HCT116 (cell line): Measurements from ENCODE around the gene FAM13A. TPM values are rescaled to one million over a fixed set of nuclear protein-coding genes. Genes with fewer than 3 reads are reported as not detected.

Experiments used
- ATAC-seq: fragments of 200-7000 bp; cut with Tn5 transposase; 2 replicates; pipeline ENCODE4 v1.9.1; 2020; ENCODE audit warnings: mild to moderate bottlenecking, moderate library complexity
- BruUV-seq: library from RNA; stranded (reverse); fragments of 400-500 nt; replicated peaks from 2 replicates; lab custom pipeline; 2021; lab: Mats Ljungman, UMichigan
- CTCF ChIA-PET: fragments of 300-600 bp; sonication (Branson Sonifier 250); formaldehyde crosslinking; loops from one replicate; lab custom pipeline; 2021; ENCODE audit warnings: antibody characterized with exemption; lab: Charles Lee
- POLR2A ChIA-PET: fragments of 300-600, 350-600 bp; sonication (Branson Sonifier 250); formaldehyde crosslinking; loops from one replicate; lab custom pipeline; 2021; ENCODE audit warnings: antibody characterized with exemption; lab: Charles Lee
- RAD21 ChIA-PET, 2 experiments: fragments of 300-600 bp; sonication (Branson Sonifier 250); formaldehyde crosslinking; loops; one replicate each; lab custom pipeline; 2023; ENCODE audit warnings: low total read pairs in 2 of 2; ENCODE audit not compliant: uncharacterized antibody in 2 of 2, unreplicated experiment in 2 of 2, low non-redundant PET in 1 of 2; lab: Charles Lee
- DNase-seq: peaks from one replicate; pipeline ENCODE4 v3.0.0-alpha.2; 2010; ENCODE audit warnings: low read depth, low spot score
- H2AFZ ChIP-seq: fragments of 200-600 bp; shearing (Covaris generic), sonication (generic); 2 replicates; pipeline ENCODE4 v1.6.1; 2017; ENCODE audit warnings: low read depth, mixed run types, mixed read lengths, antibody characterized with exemption, low read length; ENCODE audit not compliant: poor library complexity, severe bottlenecking
- H3K27ac ChIP-seq: 2 replicates; pipeline ENCODE4 v1.5.1; 2012; ENCODE audit warnings: low read depth, low read length
- H3K27me3 ChIP-seq: fragments of 200-600 bp; sonication (generic); 2 replicates; pipeline ENCODE4 v1.6.1; 2016; ENCODE audit warnings: mixed run types, low read length, mixed read lengths; ENCODE audit not compliant: insufficient read depth
- H3K36me3 ChIP-seq, 2 experiments: fragments of 200-500 bp in 1 of 2; fragments of 200-600 bp in 1 of 2; sonication (Bioruptor generic) in 1 of 2; sonication (generic) in 1 of 2; 2 replicates each; pipeline versions ENCODE4 v1.5.1 to v1.6.1; 2014 to 2016; ENCODE audit warnings: low read length in 2 of 2, inconsistent platforms in 1 of 2, mixed read lengths in 1 of 2, mixed run types in 1 of 2; ENCODE audit not compliant: insufficient read depth in 2 of 2, control insufficient read depth in 1 of 2
- H3K4me1 ChIP-seq, 2 experiments: fragments of 200-600 bp in 1 of 2; sonication (generic) in 1 of 2; 2 replicates each; pipeline versions ENCODE4 v1.5.1 to v1.6.1; 2012 to 2017; ENCODE audit warnings: low read length in 2 of 2, inconsistent platforms in 1 of 2, mild to moderate bottlenecking in 1 of 2, mixed read lengths in 1 of 2, mixed run types in 1 of 2, moderate library complexity in 1 of 2; ENCODE audit not compliant: insufficient read depth in 2 of 2, control insufficient read depth in 1 of 2
- H3K4me2 ChIP-seq: fragments of 200-600 bp; sonication (generic); 2 replicates; pipeline ENCODE4 v1.6.1; 2017; ENCODE audit warnings: mixed run types, low read length, mixed read lengths
- H3K4me3 ChIP-seq, 2 experiments: fragments of 200-600 bp in 1 of 2; sonication (generic) in 1 of 2; replicated peaks in 1 of 2; 2 replicates each; pipeline ENCODE4 v1.5.1; 2011 to 2016; ENCODE audit warnings: low read length in 2 of 2, control low read depth in 1 of 2, low read depth in 1 of 2, mild to moderate bottlenecking in 1 of 2, mixed read lengths in 1 of 2, mixed run types in 1 of 2
- H3K79me2 ChIP-seq: fragments of 200-600 bp; sonication (generic); 2 replicates; pipeline ENCODE4 v1.6.1; 2017; ENCODE audit warnings: mild to moderate bottlenecking, mixed run types, low read length, moderate library complexity, mixed read lengths; ENCODE audit not compliant: insufficient read depth
- H3K9ac ChIP-seq: fragments of 200-600 bp; sonication (generic); 2 replicates; pipeline ENCODE4 v1.6.1; 2016; ENCODE audit warnings: low read length, mixed read lengths
- H3K9me2 ChIP-seq: fragments of 200-600 bp; sonication (generic), shearing (Covaris generic); 2 replicates; pipeline ENCODE4 v1.6.1; 2017; ENCODE audit warnings: mixed run types, mild to moderate bottlenecking, moderate library complexity; ENCODE audit not compliant: insufficient read depth
- H3K9me3 ChIP-seq, 2 experiments: fragments of 200-500 bp in 1 of 2; fragments of 200-600 bp in 1 of 2; sonication (Bioruptor generic) in 1 of 2; sonication (generic) in 1 of 2; 2 replicates each; pipeline ENCODE4 v1.6.1; 2014 to 2017; ENCODE audit warnings: low read length in 2 of 2, mixed read lengths in 2 of 2, inconsistent platforms in 1 of 2, low read depth in 1 of 2, mild to moderate bottlenecking in 1 of 2, mixed run types in 1 of 2, moderate library complexity in 1 of 2; ENCODE audit not compliant: control insufficient read depth in 1 of 2, insufficient read depth in 1 of 2
- H4K20me1 ChIP-seq: fragments of 200-600 bp; sonication (generic), shearing (Covaris generic); 2 replicates; pipeline ENCODE4 v1.6.1; 2017; ENCODE audit warnings: mixed run types, mild to moderate bottlenecking, moderate library complexity; ENCODE audit not compliant: insufficient read depth
- CBX3 ChIP-seq: IDR thresholded peaks from 2 replicates; pipeline ENCODE4 v1.6.1; 2012; ENCODE audit warnings: low read depth
- CEBPB ChIP-seq: IDR thresholded peaks from 2 replicates; pipeline ENCODE4 v1.6.1; 2012; ENCODE audit warnings: low read depth
- ELF1 ChIP-seq: IDR thresholded peaks from 2 replicates; pipeline ENCODE4 v1.6.1; 2012; ENCODE audit warnings: low read depth, borderline replicate concordance
- EZH2 ChIP-seq: fragments of 200-600 bp; sonication (generic); IDR thresholded peaks from 2 replicates; pipeline ENCODE4 v1.6.1; 2017; ENCODE audit warnings: antibody characterized with exemption, mixed run types
- EZH2phosphoT487 ChIP-seq: fragments of 200-600 bp; IDR thresholded peaks from 2 replicates; pipeline ENCODE4 v1.6.1; 2018; ENCODE audit warnings: antibody characterized with exemption, borderline replicate concordance
- FOSL1 ChIP-seq: IDR thresholded peaks from 2 replicates; pipeline ENCODE4 v1.6.1; 2012; ENCODE audit warnings: low read depth
- JUND ChIP-seq: IDR thresholded peaks from 2 replicates; pipeline ENCODE4 v1.6.1; 2012
- POLR2AphosphoS5 ChIP-seq: IDR thresholded peaks from 2 replicates; pipeline ENCODE4 v1.6.1; 2011; ENCODE audit warnings: mild to moderate bottlenecking, low read depth, low read length, moderate library complexity
- SIN3A ChIP-seq: IDR thresholded peaks from 2 replicates; pipeline ENCODE4 v1.6.1; 2012; ENCODE audit warnings: low read depth
- YY1 ChIP-seq: IDR thresholded peaks from 2 replicates; pipeline ENCODE4 v1.6.1; 2011; ENCODE audit warnings: low read length, low read depth, moderate library complexity, mild to moderate bottlenecking; ENCODE audit not compliant: insufficient replicate concordance; ENCODE audit errors: extremely low read depth
- ZFX ChIP-seq: fragments of 450-650 bp; IDR thresholded peaks from 2 replicates; pipeline ENCODE4 v1.6.1; 2017
- intact Hi-C: fragments of 100-400 bp; cut with micrococcal nuclease; formaldehyde crosslinking; loops from 2 replicates; pipeline ENCODE4 v1.10.0; 2022
- total RNA-seq: library from RNA; stranded (reverse); gene quantifications from one replicate; pipeline ENCODE4 v1.2.1, GENCODE V29; 2021; ENCODE audit not compliant: unreplicated experiment
- TF ChIP-seq, protein P1 (sequence below): IDR thresholded peaks from 2 replicates; pipeline ENCODE4 v1.6.1; 2012
- TF ChIP-seq, protein P2 (sequence below): IDR thresholded peaks from 2 replicates; pipeline ENCODE4 v1.6.1; 2012; ENCODE audit warnings: low read depth
- TF ChIP-seq, protein P3 (sequence below): IDR thresholded peaks from 2 replicates; pipeline ENCODE4 v1.6.1; 2012
- TF ChIP-seq, protein P4 (sequence below), 3 experiments: fragments of 200-600 bp in 1 of 3; sonication (generic) in 1 of 3; IDR thresholded peaks in 2 of 3; conservative IDR thresholded peaks in 1 of 3; 2 replicates each; pipeline ENCODE4 v1.5.1; 2012 to 2017; ENCODE audit warnings: low read depth in 2 of 3, low read length in 2 of 3, antibody characterized with exemption in 1 of 3, borderline replicate concordance in 1 of 3, control low read depth in 1 of 3, mild to moderate bottlenecking in 1 of 3, mixed read lengths in 1 of 3, mixed run types in 1 of 3, moderate library complexity in 1 of 3; ENCODE audit not compliant: insufficient read depth in 1 of 3
- TF ChIP-seq, protein P5 (sequence below): IDR thresholded peaks from 2 replicates; pipeline ENCODE4 v1.6.1; 2011; ENCODE audit warnings: mild to moderate bottlenecking, low read length, moderate library complexity; ENCODE audit not compliant: insufficient replicate concordance; ENCODE audit errors: extremely low read depth

Gene FAM13A
- total RNA-seq, 1 experiment from 2014 or later: 17.2 TPM

DNA sequence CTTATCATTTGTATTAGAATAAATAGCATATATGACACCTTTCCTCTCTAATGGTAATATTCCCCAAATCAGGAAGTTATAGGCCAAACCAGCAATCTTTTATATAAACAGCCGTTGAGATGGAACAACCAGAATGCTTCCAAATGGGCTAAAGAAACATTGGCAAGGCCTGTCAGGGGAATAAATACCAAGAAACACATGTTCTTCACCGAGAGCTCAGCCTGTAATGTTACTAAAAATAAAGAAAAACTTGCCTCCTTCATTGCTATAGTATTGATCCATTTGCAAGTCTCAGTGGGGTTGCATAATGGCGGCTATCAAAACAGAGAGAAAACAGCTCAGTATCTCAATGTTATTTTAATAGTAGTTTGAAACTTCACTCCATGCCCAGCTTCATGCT, 104.9 kb downstream of the FAM13A start (continued):
- TF ChIP-seq EZH2phosphoT487 (no peak), EZH2 (no peak)
- TF ChIP-seq, protein P1, sequence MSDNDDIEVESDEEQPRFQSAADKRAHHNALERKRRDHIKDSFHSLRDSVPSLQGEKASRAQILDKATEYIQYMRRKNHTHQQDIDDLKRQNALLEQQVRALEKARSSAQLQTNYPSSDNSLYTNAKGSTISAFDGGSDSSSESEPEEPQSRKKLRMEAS: no peak

DNA sequence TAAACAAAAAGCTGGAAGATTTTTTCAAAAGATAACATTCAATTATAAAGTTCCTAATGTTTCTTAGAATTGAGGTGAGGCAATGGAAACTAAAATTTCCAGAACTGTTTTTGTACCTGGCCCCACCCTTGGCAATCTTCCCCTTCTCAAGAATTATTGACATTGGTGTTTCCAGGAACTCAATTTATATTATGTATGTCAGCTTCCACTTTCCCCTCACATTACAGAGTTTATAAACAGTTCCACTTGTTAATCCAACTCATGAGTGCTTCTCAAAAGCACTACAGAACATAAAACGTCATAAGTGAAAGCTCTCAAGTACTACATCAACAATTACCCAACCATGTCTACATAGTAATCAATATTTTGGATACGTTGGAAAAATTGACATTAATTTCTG, 107.4 kb downstream of the FAM13A start:
- no peaks in the 10 kb centered on the region for H3K27me3 ChIP-seq
- BruUV-seq: no TSS peak
- TF ChIP-seq ELF1 (no peak), CEBPB (no peak), EZH2 (no peak), SIN3A (no peak), CBX3 (no peak), POLR2AphosphoS5 (no peak), JUND (no peak), YY1 (no peak), FOSL1 (no peak), EZH2phosphoT487 (no peak), ZFX (no peak)
- TF ChIP-seq, protein P2, sequence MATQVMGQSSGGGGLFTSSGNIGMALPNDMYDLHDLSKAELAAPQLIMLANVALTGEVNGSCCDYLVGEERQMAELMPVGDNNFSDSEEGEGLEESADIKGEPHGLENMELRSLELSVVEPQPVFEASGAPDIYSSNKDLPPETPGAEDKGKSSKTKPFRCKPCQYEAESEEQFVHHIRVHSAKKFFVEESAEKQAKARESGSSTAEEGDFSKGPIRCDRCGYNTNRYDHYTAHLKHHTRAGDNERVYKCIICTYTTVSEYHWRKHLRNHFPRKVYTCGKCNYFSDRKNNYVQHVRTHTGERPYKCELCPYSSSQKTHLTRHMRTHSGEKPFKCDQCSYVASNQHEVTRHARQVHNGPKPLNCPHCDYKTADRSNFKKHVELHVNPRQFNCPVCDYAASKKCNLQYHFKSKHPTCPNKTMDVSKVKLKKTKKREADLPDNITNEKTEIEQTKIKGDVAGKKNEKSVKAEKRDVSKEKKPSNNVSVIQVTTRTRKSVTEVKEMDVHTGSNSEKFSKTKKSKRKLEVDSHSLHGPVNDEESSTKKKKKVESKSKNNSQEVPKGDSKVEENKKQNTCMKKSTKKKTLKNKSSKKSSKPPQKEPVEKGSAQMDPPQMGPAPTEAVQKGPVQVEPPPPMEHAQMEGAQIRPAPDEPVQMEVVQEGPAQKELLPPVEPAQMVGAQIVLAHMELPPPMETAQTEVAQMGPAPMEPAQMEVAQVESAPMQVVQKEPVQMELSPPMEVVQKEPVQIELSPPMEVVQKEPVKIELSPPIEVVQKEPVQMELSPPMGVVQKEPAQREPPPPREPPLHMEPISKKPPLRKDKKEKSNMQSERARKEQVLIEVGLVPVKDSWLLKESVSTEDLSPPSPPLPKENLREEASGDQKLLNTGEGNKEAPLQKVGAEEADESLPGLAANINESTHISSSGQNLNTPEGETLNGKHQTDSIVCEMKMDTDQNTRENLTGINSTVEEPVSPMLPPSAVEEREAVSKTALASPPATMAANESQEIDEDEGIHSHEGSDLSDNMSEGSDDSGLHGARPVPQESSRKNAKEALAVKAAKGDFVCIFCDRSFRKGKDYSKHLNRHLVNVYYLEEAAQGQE: no peak
- TF ChIP-seq, protein P3, sequence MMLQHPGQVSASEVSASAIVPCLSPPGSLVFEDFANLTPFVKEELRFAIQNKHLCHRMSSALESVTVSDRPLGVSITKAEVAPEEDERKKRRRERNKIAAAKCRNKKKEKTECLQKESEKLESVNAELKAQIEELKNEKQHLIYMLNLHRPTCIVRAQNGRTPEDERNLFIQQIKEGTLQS: no peak
- TF ChIP-seq, protein P1: no peak
- TF ChIP-seq, protein P4, sequence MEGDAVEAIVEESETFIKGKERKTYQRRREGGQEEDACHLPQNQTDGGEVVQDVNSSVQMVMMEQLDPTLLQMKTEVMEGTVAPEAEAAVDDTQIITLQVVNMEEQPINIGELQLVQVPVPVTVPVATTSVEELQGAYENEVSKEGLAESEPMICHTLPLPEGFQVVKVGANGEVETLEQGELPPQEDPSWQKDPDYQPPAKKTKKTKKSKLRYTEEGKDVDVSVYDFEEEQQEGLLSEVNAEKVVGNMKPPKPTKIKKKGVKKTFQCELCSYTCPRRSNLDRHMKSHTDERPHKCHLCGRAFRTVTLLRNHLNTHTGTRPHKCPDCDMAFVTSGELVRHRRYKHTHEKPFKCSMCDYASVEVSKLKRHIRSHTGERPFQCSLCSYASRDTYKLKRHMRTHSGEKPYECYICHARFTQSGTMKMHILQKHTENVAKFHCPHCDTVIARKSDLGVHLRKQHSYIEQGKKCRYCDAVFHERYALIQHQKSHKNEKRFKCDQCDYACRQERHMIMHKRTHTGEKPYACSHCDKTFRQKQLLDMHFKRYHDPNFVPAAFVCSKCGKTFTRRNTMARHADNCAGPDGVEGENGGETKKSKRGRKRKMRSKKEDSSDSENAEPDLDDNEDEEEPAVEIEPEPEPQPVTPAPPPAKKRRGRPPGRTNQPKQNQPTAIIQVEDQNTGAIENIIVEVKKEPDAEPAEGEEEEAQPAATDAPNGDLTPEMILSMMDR (IDR thresholded peaks at IDR 0.05 in 2 of 3, conservative IDR thresholded peaks at IDR 0.05 in 1 of 3; ENCODE audit: borderline replicate concordance in 1 of 3, insufficient read depth in 1 of 3, low read depth in 2 of 3, low read length in 2 of 3): no peak
- TF ChIP-seq, protein P5, sequence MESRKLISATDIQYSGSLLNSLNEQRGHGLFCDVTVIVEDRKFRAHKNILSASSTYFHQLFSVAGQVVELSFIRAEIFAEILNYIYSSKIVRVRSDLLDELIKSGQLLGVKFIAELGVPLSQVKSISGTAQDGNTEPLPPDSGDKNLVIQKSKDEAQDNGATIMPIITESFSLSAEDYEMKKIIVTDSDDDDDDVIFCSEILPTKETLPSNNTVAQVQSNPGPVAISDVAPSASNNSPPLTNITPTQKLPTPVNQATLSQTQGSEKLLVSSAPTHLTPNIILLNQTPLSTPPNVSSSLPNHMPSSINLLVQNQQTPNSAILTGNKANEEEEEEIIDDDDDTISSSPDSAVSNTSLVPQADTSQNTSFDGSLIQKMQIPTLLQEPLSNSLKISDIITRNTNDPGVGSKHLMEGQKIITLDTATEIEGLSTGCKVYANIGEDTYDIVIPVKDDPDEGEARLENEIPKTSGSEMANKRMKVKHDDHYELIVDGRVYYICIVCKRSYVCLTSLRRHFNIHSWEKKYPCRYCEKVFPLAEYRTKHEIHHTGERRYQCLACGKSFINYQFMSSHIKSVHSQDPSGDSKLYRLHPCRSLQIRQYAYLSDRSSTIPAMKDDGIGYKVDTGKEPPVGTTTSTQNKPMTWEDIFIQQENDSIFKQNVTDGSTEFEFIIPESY: no peak
- ChIA-PET CTCF (no interaction called here), RAD21 (no interaction called here), POLR2A (no interaction called here)
- no peaks in the 10 kb centered on the region for H3K79me2 ChIP-seq
- no peak overlapping the region for H3K27ac ChIP-seq
- no peaks in the 10 kb centered on the region for H4K20me1 ChIP-seq
- no peak for ATAC-seq
- intact Hi-C loops: no loop called here
- DNase-seq: no peak
- H3K9ac ChIP-seq: no peak overlapping the region
- H3K36me3 ChIP-seq: no peaks in the 10 kb centered on the region
- no peaks in the 10 kb centered on the region for H3K9me3 ChIP-seq
- no peak overlapping the region for H3K4me3 ChIP-seq
- no peaks in the 10 kb centered on the region for H3K9me2 ChIP-seq
- H3K4me1 ChIP-seq: no peaks in the 10 kb centered on the region
- H2AFZ ChIP-seq: no peak overlapping the region
- H3K4me2 ChIP-seq: no peak overlapping the region
